Measurements from ENCODE around the gene ADCY5.
A peak's percentile ranks its signal among the peaks of the same experiment; 100 is the strongest.
"Not testable (repeated sequence)": the region's sequence is repeated elsewhere in the genome, so short reads cannot be mapped to it uniquely, and the experiment has no call there.

The ADCY5 gene

DNA sequence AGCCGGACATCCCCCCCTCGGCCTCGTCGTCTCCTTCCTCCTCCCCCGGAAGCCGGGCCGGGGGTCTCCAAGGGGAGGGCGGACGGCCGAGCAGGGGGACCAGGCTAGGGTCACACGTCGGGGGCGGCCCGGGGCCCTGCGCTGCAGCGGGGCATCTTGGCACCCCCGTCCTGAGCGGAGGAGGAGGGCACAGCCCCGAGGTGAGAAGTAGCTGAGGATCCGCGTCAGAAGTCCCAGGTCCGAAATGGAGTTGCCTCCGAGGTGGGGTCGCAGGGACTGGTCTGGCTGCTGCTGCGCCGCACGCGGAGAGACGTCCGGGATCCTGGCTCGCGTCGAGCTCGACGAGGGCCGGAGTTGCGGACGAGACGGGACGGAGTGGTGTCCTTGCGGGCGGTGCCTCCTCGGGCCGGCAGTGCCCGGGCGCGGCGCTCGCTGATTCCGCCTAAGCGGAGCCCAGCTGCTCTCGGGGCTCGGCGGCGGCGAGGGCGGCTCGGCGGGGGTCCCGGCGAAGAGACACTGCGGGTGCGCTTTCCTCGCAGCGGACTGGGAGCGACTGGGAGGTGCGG, at the start of gene ADCY5:
Gene ADCY5 (minus strand): TSS at position 555 of the 566 bp plus-strand sequence. CDS start 545 bp downstream, at position 10.
- no peak for DNase-seq

DNA sequence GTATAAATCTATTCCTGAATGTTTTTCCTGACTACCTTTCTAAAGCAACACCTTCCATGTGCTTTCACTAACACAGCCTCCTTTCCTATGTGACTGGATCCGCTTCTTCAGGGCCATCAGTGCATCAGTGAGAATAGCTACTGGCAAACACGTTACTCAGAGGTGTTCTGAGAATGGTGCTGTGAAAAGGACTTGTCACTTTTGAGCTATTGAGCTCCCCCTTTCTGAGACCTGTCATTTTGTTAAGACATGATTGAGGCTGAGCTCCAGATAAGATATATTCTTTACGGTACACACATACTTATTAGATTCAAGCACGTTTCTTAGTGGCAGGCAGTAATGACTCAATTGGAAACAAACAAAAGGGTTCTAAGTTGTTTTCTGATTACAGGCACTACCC, 45.0 kb upstream of the ADCY5 start:
- no peak for DNase-seq

DNA sequence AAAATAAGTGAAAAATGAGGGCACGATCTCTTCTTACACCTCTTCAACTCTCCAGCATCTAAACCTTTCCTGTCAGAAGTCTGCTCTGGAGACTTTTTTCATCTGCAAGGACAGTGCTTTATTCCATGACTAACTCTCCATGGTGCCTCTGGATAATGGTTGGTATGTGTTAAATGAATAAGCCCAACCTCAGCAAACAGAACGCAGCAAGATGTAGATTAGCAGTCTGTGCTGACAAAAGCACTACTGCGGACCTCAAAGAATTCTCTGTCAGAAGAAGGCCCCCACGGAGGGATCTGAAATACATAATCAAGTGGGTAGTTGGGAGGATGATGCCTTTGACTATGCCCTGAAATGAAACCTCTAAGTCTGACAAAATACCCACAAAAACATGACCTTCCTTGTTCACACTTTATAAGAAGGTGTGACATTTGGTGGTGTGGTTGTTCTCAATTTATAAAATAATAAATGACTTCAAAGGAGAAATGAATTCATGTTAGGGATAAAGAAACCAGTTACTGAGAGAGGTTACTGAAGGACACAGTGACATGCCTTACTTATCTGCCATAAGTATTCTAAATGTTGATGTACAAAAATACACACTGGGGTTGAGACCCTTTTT, 43.2 kb upstream of the ADCY5 start:
- DNase-seq = peak; percentile 33

DNA sequence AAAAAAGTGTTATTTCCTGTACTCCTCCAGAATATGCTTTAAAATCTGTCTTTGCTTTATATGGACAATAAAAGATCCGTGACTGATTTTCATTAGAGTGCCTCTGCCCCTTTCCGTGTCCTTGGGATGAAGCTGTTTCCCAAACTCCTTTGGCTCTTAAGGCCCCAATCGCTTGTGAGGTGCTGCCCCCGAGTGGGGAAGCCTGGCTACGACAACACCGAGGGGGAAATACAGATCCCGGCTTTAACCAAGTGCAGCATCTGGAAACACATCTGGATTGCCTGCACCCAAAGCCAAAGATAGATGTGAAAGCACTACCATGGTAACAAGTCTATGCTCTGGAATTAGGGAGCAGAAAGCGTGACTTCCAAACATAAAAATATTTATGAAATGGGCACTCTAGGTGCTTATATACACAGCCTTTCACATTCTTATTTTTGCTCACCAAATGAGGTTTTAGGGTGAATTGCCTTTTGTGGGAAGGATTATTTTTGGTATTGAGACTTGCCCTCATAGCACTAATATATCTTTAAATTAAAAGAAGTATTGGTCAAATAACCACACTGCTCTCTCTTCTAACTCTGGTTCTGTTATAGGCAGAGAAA, 40.6 kb upstream of the ADCY5 start:
- peak; percentile 34 for DNase-seq

DNA sequence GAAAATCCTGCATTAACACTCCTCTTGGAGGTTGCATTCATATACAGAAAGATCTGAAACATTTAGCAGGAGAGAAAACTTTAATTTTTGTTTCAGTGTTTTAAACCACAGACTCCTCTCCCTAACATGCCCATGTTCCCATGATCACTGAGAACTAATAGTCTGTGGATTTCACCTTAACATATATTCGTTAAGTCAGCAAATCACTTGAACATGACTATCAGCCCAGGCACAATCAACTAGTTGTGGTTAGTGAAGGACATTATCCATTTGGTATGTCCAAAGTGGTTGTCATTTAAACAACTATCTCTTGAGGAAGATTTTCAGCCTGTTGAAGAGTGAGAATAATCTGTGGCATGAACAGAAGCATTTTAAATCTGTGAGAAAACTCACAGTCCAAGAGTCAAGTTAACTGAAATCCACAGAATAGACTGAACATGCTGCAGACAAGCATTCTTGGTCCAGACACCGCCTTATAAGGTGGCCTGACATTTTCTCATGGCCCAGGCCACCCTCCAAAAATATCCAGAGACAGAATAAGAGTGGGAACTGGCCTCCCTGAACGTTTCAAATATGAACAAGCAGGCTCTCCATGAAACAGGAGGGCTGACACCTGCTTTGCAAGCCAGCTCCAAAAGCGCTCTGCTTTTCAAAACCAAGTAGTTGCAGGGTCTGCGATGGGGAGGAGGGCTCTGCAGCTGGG, 39.9 kb upstream of the ADCY5 start:
- DNase-seq = no peak

DNA sequence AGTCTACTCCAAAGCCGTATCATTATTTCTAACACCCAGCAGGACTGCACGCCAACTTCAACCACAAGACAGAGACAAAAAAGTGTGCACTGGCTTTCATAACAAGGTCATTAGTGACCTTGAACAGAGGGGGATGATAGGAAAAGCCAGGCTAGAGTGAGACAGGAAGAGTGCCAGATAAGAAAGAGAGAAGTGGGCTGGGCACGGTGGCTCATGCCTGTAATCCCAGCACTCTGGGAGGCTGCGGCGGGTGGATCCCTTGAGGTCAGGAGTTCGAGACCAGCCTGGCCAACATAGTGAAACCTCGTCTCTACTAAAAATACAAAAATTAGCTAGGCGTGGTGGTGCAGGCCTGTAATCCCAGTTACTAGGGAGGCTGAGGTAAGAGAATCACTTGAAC, 38.2 kb upstream of the ADCY5 start:
- DNase-seq = not testable (repeated sequence)

DNA sequence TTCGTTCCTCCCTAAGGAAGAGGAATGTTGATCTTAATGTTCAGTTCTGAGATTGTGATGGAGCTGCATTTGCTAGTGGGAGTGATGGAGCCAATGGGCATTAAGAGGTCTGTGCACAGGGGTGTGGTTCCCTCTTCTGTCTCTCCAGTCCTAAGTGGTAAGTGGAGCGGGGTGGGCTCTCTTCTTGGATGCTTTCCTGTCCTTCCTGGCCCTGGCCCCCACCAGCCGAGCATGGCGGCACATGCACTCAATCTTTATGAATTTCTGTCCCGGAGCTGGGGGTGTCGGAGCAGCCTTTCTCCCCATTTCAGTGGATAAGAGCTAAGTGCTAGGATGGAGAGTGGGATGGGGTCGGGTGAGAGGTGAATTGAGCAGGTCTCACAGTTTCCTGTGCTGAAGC, 37.6 kb upstream of the ADCY5 start:
- DNase-seq = no peak

DNA sequence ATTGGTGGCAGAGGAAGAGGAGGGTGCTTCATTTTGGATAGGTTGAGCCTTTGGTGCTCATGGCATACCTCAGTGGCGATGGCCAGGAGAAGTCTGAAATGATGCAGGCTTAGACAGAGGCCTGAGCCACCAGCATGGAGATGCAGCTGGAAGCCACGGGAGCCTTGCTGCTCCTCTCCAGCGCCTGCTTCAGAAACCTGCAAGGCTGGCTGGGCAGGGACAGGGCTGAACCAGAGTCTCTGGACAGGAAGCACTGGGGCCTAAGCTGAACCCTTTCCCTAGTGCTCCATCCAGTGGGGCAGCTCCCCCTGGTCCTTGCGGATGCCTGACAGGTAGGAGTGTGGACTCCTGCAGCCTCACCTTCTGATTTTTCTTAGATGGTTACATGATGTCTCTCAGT, 36.7 kb upstream of the ADCY5 start:
- DNase-seq = no peak

DNA sequence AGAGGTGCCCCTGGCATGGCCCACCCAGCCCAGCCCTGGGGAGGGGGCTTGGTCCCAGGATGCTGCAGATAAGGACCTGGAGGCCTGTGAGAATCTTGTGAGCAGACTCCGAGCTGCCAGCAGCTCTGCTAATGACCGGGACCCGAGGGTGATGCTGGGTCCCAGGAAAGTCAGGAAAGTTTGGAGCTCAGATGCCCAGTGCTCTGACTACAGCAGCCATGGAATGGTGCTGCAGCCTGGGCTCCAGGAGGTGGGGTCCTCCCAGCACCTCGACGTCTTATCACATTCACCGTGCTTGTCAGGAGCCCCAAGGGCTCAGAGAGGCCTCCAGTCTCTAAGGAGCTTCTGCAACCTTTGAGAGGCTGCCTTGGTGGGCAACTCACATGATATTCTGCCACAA, 34.3 kb upstream of the ADCY5 start:
- DNase-seq = no peak

DNA sequence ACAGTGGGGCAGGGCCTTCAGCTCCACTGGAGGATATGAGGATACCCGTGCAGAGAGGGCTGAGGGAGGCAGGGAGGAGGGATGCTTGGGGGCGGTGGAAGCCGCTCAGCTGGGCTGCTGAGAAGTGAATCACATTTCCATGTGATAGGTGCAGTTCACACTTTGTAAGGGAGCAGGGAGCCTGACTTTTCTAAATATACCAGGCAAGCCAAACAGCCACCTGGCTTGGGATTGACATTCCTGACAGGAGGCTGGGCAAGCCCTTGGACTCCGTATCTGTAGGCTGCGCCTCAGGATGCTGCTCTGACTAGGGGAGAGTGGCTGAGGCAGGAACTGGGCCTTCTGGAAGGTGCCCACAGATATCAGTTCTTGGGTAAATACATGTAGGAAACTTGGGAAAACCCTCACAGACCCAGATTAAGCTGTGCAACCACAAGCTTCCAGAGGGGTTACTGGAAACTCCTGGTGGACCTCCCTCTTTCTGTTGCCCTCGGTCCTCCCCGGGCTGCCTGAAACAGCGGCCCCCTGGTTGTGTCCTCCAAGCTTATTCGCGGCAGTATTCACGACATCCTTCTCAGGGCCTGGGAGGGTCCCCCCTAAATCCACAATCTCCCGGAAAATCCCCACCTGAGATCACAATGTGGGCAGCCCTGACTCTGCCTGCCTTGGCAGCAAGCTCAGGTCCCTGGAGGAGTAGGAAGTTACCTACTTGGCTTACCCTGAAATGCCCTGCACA, 33.0 kb upstream of the ADCY5 start:
- DNase-seq = no peak

DNA sequence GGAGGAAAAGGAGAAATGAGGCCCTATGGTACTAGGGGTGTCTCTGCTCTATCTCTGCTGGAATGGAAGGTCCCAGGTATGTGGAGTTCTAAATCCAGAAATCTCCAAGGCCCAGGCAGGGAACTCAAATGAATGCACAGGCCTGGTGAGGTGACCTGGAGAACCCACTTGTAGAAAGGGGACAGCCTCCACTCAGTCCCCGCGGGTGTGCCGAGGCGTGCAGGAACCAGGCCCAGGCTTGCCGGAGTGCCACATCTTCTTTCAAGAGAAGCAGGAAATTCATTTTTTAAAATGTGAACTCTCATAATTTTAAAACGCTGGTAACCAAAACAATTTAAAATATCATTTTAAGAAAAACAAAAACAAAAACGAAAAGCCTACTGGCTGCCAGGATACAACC, 32.2 kb upstream of the ADCY5 start:
- no peak for DNase-seq

DNA sequence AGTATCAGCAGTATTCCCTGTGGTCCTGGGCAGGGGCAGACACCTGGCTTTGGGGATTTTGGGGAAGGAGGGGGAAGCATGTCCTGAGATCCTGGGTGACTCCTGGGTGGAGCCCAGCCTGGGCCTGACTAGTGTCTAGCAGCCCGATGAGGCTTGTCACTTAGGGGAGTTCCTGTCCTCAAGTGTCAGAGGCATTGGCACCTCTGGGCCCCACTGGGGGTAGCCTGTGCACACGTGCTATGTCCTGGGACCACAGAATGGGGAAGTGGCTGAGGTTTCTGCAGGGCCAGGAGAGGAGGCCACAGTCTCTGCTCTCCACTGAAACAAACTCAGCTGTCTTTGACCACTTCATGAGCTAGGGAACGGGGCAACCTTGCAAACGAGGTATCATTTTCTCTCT, 31.5 kb upstream of the ADCY5 start:
- no peak for DNase-seq

DNA sequence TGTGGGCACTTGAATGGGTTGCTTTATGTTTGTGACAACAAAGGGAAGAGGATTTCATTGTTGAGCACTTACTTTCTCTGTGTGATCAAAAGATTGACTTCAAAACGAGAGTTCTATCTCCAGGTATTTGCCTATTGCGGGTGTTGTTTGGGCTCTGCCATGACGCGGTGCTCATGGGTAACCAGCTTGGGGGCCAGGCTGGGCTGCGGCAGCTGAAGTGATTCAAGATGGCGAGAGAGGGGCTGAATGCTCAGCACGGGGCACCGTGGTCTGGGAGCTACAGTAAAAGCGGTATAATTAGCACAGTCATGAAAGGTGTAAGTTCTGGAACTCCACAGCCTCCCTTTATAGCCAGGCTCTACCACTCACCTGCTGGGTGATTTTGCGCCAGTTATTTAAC, 31.0 kb upstream of the ADCY5 start:
- no peak for DNase-seq

DNA sequence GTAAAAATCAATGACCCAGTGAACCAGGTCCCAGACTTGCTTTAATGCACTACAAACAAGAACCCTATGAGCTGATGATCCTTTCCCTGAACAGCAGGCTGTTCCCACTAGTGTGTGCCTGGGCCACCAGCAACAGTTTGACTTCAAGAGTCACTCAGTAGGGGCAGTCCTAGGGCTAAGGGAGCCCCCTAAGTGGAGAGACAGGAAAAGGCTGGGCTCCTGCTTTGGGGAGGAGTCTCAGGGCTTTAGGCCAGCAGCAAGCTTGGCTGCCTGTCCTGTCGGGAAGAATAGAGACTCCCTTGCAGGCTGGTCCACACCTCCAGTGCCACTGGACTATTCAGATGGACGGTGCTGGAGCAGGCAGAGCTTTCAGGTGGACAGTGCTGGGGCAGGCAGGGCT, 29.4 kb upstream of the ADCY5 start:
- DNase-seq = no peak

DNA sequence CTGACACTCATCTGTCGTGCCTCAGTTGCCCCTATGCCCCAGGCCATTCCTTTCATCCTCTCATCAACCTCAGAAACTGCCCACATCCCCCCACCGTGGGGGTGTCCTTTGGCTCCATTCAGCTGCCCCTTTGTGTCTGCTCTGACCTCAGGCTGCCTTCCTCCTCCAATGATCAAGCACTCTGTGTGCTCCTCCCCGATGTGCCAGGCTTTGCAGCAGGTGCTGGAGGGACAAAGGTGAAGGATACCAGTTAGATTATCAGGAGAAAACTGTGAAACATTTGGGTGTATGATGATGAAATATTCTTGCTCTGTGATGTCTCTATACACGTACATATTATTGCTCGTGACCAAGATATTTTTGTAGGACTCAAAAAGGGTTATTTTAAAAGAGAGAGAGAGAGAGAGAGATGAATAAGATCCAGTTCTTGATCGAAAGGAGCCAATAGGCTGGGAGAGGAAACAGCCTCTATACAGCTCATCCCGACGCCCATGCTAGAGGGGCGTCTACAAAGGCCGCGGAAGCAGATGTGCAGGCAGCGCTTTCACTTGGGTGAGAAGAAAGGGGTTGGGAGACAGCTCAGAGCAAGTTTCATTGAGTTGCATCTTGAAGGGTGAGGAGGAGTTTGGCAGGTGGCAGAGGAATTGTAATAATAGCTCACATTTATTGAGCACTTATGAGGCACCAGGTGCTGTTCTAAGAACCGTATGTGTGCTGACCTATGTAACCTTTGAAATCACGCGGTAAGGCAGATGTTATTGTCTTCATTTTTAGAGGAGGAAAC, 28.3 kb upstream of the ADCY5 start:
- no peak for DNase-seq

DNA sequence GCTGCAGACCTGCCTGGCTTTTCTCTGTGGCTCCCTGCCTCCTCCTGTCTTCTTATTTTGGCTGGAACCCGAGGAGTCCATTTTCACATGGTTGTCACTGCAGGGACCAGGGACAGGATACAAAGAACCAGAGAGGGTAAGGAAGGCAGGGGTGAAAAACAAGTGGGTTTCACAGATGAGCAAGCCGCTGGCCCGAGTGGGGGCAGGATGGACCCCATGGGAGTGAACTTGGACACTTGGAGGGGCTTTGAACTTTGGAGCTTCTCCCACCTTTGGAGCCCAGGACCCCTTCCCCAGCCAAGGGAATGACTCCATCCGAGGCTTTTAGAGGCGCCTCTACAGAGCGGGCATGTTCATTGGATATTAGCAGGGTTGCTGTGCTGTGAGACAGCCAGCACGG, 26.9 kb upstream of the ADCY5 start:
- DNase-seq = no peak

DNA sequence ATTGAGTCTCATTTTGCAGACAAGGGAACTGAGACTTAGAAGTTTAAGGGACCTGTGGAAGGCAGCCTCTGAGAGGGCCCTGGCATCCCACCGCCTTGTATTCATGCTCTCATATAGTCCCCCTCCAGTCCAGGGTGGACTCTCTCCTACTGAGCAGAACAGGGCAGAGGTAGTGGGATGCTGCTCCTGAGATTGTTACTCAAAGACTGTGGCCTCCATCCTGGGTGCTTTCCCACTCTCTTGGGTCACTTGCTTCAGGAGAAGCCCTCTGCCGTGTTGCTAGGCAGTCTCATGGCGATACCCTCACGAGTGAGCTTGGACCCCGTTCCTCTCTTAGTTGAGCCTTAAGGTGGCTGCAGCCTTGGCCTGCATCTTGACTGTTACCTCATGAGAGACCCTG, 22.2 kb upstream of the ADCY5 start:
- no peak for DNase-seq

DNA sequence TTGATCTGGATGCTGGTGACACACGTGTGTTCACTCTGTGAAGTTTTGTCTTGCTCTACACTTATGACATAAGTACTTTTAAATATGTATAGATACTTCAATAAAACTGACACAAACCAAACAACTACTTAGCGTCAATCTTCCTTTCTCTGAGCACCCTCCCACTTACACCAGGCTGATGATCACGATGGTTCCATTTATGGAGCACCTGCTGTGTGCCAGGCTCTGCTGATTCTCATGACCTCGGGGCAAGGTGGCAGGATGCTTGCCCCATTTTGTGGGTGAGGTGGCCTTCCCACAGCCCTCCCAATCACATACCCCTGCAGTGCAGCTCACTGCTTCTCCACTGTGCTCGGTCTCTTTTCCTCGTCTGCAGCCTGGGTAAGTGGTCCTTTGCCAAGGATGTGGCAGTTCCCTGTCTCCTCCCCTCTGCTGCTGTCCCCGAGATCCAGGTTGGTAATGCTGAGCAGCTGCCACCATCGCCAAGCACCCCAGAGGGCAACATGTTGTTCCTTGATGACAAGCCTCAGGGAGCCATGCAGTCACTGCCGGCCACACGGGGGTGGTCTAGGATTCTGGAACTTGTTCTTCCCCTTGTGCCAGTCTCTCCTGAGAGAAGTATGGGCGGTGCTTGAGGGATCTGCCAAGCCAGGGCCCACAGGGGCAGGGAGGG, 20.6 kb upstream of the ADCY5 start:
- DNase-seq = no peak

DNA sequence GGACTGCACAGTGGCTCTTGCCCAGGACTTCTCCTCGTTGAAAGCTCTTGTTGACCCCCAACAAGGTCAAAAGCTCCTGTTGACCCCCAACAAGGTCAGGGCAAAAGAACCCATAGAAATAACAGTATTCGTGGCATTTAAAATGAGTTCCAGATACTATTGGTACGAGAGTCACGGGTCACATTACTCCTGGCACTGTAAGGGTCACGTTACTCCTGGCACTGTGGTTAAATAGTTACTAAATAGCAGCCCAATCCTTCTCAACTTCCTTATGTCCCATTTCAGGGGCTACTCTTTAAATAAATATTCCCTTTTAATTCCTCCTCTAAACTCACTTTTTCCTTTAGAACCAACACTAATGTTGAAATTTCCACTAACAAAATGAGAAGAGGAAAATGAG, 18.2 kb upstream of the ADCY5 start:
- no peak for DNase-seq

DNA sequence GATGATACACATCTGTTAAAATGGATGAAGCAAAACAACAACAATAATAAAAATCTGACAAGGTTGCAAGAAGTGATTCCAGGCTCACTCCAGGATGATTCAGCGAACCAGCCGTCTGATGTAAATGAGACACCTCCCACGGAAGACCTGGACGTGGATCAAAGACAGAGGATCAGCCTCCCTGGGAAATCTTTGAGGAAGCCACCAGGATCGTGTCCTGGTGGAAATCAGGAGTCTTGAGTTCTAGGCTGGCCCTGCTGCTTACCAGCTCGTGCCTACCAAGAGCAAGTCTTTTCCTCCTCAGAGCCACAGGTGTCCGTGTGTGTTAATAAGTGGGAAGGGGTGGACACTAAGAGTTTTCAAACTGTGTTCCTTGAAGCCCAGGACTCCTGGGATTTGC, 15.3 kb upstream of the ADCY5 start:
- DNase-seq = no peak

DNA sequence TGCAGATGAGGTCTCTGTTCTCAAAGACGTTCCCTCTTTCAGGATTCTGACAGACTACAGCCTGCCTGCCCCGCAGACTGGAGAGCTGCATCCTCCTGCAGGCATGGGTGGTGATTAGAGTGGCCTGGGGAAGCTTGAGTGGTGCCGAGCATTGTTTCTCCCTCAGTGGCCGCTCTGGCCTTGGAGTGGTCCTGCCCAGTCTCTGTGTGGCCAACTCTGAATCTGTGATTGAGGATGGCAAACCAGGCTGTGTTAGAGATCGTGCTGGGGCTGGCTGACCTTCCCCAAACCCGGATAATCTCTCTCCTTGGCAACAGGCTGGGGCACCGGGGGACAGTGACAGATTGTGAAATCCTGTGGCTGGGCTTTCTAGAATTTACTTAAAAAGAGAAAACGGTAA, 11.0 kb upstream of the ADCY5 start:
- no peak for DNase-seq

DNA sequence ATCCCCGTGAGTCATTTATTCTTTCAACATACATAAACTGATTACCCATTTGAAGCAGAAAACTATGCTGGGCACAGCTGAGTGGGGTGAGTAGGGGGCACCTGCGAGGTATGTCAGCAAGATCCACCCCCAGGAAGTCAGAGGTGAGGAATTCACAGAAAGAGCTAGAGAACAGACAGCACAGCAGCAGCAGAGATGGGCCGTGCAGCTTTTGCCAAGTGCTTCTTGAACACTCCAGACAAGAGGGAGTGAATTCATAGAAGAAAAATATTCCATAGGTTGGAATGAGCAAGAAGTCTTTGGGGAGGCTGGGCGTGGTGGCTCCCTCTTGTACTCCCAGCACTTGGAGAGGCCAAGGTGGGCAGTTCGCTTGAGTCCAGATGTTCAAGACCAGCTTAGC, 9.4 kb upstream of the ADCY5 start:
- no peak for DNase-seq
